Measurements from ENCODE around the gene PRKN. TPM values are rescaled to one million over a fixed set of nuclear protein-coding genes. Genes with fewer than 3 reads are reported as not detected.

The PRKN gene
- total RNA-seq, 1 donor from 2014 or later = 7.9 TPM

- DNase-seq (ENCODE audit: low spot score) = no peak
These were observed 413.5 kb downstream of the PRKN start for GRCh38 chr6:162313922-162314660.

GRCh38 chr6:162307865-162308264 lies 419.7 kb downstream of the PRKN start:
- DNase-seq (ENCODE audit: low spot score) = no peak

GRCh38 chr6:162306616-162307015 lies 420.9 kb downstream of the PRKN start:
- DNase-seq (ENCODE audit: low spot score) = no peak

- DNase-seq (ENCODE audit: low spot score) = no peak
These were observed 426.4 kb downstream of the PRKN start for GRCh38 chr6:162301128-162301527.

DNA sequence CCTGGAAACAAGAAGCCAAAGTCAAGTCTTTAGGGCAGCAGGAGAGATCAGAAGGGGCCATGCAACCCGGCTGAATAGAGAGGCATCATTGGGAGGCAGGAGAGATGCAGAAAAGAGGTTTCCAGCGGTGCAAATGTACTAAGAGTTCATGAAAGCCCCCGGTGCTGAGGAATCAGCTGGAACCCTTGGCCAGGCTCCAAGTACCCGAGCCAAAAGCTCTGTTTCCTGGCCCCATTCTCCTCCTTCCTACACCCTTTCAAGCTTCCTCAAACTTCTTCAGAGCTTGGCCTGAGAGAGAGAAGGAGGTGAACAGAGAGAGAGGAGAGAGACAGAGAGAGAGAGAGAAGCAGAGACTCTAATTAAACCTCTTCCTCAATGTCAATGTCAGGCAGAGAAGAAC lies 433.5 kb downstream of the PRKN start:
- DNase-seq (ENCODE audit: low spot score) = no peak

GRCh38 chr6:162292915-162293314 lies 434.7 kb downstream of the PRKN start:
- DNase-seq (ENCODE audit: low spot score) = no peak

- peak; percentile 79 for DNase-seq (ENCODE audit: low spot score)
These were observed 436.6 kb downstream of the PRKN start for GRCh38 chr6:162290846-162291465.

GRCh38 chr6:162289972-162290371 lies 437.6 kb downstream of the PRKN start:
- no peak for DNase-seq (ENCODE audit: low spot score)

DNA sequence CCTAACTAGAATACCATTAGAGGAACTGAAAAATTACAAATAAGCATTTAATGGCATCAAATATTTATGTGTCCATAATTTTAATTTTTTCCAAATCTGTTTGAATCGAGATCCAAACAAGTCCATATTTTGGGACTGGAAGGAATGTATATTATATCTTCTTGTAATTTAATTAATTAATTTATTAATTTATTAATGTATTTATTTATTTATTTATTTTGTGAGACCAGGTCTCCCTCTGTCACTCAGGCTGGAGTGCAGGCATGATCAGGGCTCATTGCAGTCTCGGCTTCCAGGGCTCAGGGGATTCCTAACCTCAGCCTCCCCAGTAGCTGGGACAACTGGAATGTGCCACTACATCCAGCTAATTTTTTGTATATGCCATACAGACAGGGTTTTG lies 453.6 kb downstream of the PRKN start:
- no peak for DNase-seq (ENCODE audit: low spot score)

GRCh38 chr6:162271922-162272321 lies 455.6 kb downstream of the PRKN start:
- no peak for DNase-seq (ENCODE audit: low spot score)

GRCh38 chr6:162270966-162271365 lies 456.6 kb downstream of the PRKN start:
- no peak for DNase-seq (ENCODE audit: low spot score)

GRCh38 chr6:162267641-162268040 lies 459.9 kb downstream of the PRKN start:
- DNase-seq (ENCODE audit: low spot score) = no peak

- no peak for DNase-seq (ENCODE audit: low spot score)
These were observed 460.4 kb downstream of the PRKN start for GRCh38 chr6:162267126-162267525.

- no peak for DNase-seq (ENCODE audit: low spot score)
These were observed 463.0 kb downstream of the PRKN start for GRCh38 chr6:162264581-162264980.

GRCh38 chr6:162262466-162263196 lies 464.9 kb downstream of the PRKN start:
- DNase-seq (ENCODE audit: low spot score) = no peak

DNA sequence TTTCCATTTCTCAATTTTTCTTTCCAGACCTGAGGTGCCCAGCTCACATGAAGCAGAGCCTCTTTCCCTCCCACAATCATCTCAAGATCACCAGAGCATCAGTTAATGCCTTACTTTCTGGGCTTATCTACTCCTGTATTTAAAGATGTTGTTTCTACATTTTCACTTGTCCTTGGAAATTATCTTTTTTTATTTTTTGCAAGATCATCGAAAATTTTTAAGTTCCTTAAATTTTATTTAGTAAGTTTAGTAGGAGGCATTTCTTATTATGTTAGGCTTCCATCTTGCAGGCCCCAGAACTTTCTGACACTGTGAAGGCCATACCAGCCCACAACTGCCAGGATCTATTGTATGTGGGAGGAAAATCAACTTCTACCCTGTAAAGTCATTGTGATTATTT lies 466.0 kb downstream of the PRKN start:
- DNase-seq (ENCODE audit: low spot score) = no peak

DNA sequence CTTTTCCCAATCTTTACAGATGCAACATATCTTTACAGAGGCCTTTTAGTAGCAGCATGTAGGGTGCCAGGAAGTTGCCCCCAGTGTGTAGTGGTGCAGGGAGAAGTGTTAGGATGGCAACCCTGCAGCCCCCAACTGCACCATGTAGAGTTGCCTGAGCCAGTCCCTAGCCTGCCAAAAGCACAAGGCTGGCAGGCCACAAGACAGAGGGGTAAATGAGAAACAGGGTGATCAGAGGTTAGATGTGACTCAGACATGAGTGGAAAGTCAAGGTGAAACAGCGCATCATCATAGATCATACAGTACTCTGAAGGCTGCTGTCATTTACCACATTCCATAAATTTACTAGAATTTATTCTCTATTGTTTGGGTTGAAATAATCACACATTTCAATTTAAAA lies 467.5 kb downstream of the PRKN start:
- no peak for DNase-seq (ENCODE audit: low spot score)

GRCh38 chr6:162258647-162259046 lies 468.9 kb downstream of the PRKN start:
- DNase-seq (ENCODE audit: low spot score) = no peak

- peak; percentile 3 for DNase-seq (ENCODE audit: low spot score)
These were observed 471.2 kb downstream of the PRKN start for GRCh38 chr6:162256361-162256760.

- no peak for DNase-seq (ENCODE audit: low spot score)
These were observed 476.3 kb downstream of the PRKN start for GRCh38 chr6:162251257-162251656.

DNA sequence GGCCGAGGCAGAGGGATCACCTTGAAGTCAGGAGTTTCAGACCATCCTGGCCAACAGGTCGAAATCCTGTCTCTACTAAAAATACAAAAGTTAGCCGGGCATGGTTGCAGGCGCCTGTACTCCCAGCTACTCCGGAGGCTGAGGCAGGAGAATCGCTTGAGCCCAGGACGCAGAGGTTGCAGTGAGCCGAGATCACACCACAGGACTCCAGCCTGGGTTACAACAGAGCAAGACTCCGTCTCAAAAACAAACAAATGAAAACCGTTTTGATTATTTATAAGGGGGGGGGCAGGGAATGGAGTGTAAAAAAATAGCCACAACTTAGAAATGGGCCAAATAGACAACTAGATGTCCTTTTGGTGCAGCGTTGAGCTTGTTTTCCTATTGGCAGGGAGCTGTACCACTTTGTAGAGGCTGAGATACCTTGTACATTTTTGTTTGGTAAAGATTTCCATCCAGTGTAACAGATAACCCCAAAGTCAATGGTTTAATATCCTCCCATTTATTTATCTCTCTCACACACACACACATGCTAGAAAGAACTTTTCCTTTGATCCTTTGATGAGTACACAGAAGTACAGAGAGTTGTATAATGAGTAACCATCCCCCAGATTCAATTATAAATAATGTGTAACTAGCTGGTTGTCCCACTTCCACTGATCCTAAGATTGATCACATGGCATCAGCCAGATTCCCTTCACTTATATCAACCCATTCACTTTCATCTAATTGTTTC lies 477.5 kb downstream of the PRKN start:
- DNase-seq (ENCODE audit: low spot score) = no peak

DNA sequence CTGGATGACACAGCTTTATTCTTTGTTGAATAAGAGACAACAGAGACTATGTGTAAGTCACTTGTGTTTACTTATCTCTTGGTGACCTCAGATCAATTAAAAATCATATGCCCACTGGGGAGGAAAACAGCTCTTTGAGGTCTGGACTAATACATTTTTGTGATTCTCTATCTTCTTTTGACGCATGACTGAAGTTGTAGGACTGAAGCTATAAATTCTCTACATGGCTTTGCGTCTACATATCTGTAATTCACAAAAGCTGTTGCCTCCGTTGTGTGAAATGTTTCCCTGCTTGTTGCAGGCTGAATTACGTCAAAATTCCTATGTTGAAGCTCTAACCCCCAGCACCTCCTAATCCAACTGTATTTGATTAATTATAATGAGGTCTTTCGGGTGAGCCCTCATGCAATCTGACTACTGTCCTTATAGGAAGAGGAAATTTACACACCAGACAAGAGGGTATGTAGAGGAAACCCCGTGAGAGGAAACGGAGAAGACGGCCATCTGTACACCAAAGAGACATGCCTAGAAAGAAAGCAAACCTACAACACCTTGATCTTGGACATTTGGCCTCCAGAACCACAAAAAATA lies 481.6 kb downstream of the PRKN start:
- DNase-seq (ENCODE audit: low spot score) = no peak
